Measurements from ENCODE around the gene ENAH. TPM values are rescaled to one million over a fixed set of nuclear protein-coding genes. Genes with fewer than 3 reads are reported as not detected.

Gene ENAH
- total RNA-seq, 1 experiment from 2014 or later = 160 TPM

GRCh38 chr1:225449774-225450173, 203.1 kb downstream of the ENAH start:
- no peak for DNase-seq
- no peaks in the 10 kb centered on the region for H3K36me3 ChIP-seq (replicated peaks; ENCODE audit: control insufficient read depth, insufficient read depth, low read length)
- H3K27me3 ChIP-seq (ENCODE audit: control insufficient read depth, insufficient read depth, low read length) = peaks cover 2% of the 10 kb centered on the region; the same call in 1 of the 2 replicates
- no peak overlapping the region for H3K4me3 ChIP-seq (ENCODE audit: insufficient read depth, low read depth, low read length)

- no peak overlapping the region for H3K4me3 ChIP-seq (ENCODE audit: insufficient read depth, low read depth, low read length)
- H3K27me3 ChIP-seq (ENCODE audit: control insufficient read depth, insufficient read depth, low read length) = peaks cover 2% of the 10 kb centered on the region; the same call in 1 of the 2 replicates
- H3K36me3 ChIP-seq (replicated peaks; ENCODE audit: control insufficient read depth, insufficient read depth, low read length) = no peaks in the 10 kb centered on the region
- DNase-seq = no peak
Observed at GRCh38 chr1:225449261-225449660, 203.7 kb downstream of the ENAH start.

- Histone ChIP-seq H3K4me3 (ENCODE audit: insufficient read depth, low read depth, low read length) (no peak overlapping the region), H3K36me3 (replicated peaks; ENCODE audit: control insufficient read depth, insufficient read depth, low read length) (no peaks in the 10 kb centered on the region), H3K27me3 (ENCODE audit: control insufficient read depth, insufficient read depth, low read length) (peaks cover 2% of the 10 kb centered on the region; the same call in 1 of the 2 replicates)
- no peak for DNase-seq
Observed at GRCh38 chr1:225448146-225448805, 204.6 kb downstream of the ENAH start.

GRCh38 chr1:225447650-225448089, 205.3 kb downstream of the ENAH start:
- peaks cover 2% of the 10 kb centered on the region; the same call in 1 of the 2 replicates for H3K27me3 ChIP-seq (ENCODE audit: control insufficient read depth, insufficient read depth, low read length)
- no peak for DNase-seq
- H3K36me3 ChIP-seq (replicated peaks; ENCODE audit: control insufficient read depth, insufficient read depth, low read length) = no peaks in the 10 kb centered on the region
- no peak overlapping the region for H3K4me3 ChIP-seq (ENCODE audit: insufficient read depth, low read depth, low read length)

- Histone ChIP-seq H3K4me3 (ENCODE audit: insufficient read depth, low read depth, low read length) (no peak overlapping the region), H3K36me3 (replicated peaks; ENCODE audit: control insufficient read depth, insufficient read depth, low read length) (no peaks in the 10 kb centered on the region), H3K27me3 (ENCODE audit: control insufficient read depth, insufficient read depth, low read length) (peaks cover 2% of the 10 kb centered on the region; the same call in 1 of the 2 replicates)
- no peak for DNase-seq
Observed at GRCh38 chr1:225446981-225447615, 205.8 kb downstream of the ENAH start.

GRCh38 chr1:225446595-225446960, 206.3 kb downstream of the ENAH start:
- DNase-seq = no peak
- Histone ChIP-seq H3K36me3 (replicated peaks; ENCODE audit: control insufficient read depth, insufficient read depth, low read length) (no peaks in the 10 kb centered on the region), H3K27me3 (ENCODE audit: control insufficient read depth, insufficient read depth, low read length) (peaks cover 2% of the 10 kb centered on the region; the same call in 1 of the 2 replicates), H3K4me3 (ENCODE audit: insufficient read depth, low read depth, low read length) (no peak overlapping the region)

- no peak for DNase-seq
- H3K4me3 ChIP-seq (ENCODE audit: insufficient read depth, low read depth, low read length) = no peak overlapping the region
- no peaks in the 10 kb centered on the region for H3K36me3 ChIP-seq (replicated peaks; ENCODE audit: control insufficient read depth, insufficient read depth, low read length)
- peaks cover 2% of the 10 kb centered on the region; the same call in 1 of the 2 replicates for H3K27me3 ChIP-seq (ENCODE audit: control insufficient read depth, insufficient read depth, low read length)
Observed at GRCh38 chr1:225445639-225446594, 207.0 kb downstream of the ENAH start.

- Histone ChIP-seq H3K4me3 (ENCODE audit: insufficient read depth, low read depth, low read length) (no peak overlapping the region), H3K27me3 (ENCODE audit: control insufficient read depth, insufficient read depth, low read length) (no peaks in the 10 kb centered on the region), H3K36me3 (replicated peaks; ENCODE audit: control insufficient read depth, insufficient read depth, low read length) (no peaks in the 10 kb centered on the region)
- DNase-seq = no peak
Observed at GRCh38 chr1:225442123-225442505, 210.8 kb downstream of the ENAH start.

GRCh38 chr1:225441314-225442122, 211.4 kb downstream of the ENAH start:
- Histone ChIP-seq H3K36me3 (replicated peaks; ENCODE audit: control insufficient read depth, insufficient read depth, low read length) (no peaks in the 10 kb centered on the region), H3K27me3 (ENCODE audit: control insufficient read depth, insufficient read depth, low read length) (no peaks in the 10 kb centered on the region), H3K4me3 (ENCODE audit: insufficient read depth, low read depth, low read length) (no peak overlapping the region)
- no peak for DNase-seq

GRCh38 chr1:225440380-225441221, 212.3 kb downstream of the ENAH start:
- H3K27me3 ChIP-seq (ENCODE audit: control insufficient read depth, insufficient read depth, low read length) = no peaks in the 10 kb centered on the region
- DNase-seq = no peak

GRCh38 chr1:225437710-225438437, 215.0 kb downstream of the ENAH start:
- H3K36me3 ChIP-seq (replicated peaks; ENCODE audit: control insufficient read depth, insufficient read depth, low read length) = no peaks in the 10 kb centered on the region
- DNase-seq = peak; percentile 66
- no peak overlapping the region for H3K4me3 ChIP-seq (ENCODE audit: insufficient read depth, low read depth, low read length)
- no peaks in the 10 kb centered on the region for H3K27me3 ChIP-seq (ENCODE audit: control insufficient read depth, insufficient read depth, low read length)

More at GRCh38 chr1:225440380-225441221, 212.3 kb downstream of the ENAH start:
- Histone ChIP-seq H3K36me3 (replicated peaks; ENCODE audit: control insufficient read depth, insufficient read depth, low read length) (no peaks in the 10 kb centered on the region), H3K4me3 (ENCODE audit: insufficient read depth, low read depth, low read length) (no peak overlapping the region)
